Pancreas (tissue), 10 donors: ENCODE measurements around the gene MBD5. TPM values are rescaled to one million over a fixed set of nuclear protein-coding genes. Genes with fewer than 3 reads are reported as not detected.

Experiments
- ATAC-seq, 4 donors: fragments of 200-7000 bp; cut with Tn5 transposase; one replicate each; pipeline versions ENCODE4 v1.8.0 to v1.9.1; 2020; ENCODE audit warnings: mild to moderate bottlenecking in 4 of 4, moderate library complexity in 4 of 4
- DNase-seq, 6 donors: peaks; one replicate each; pipeline ENCODE4 v3.0.0-alpha.2; 2020
- FAIRE-seq: peaks from 2 replicates; lab custom pipeline; 2012; peaks lifted over from hg19 to GRCh38; lab: Jason Lieb, UNC
- H3K27ac ChIP-seq, 4 donors: fragments of 200-600 bp; sonication (generic); 1 replicate in 3 of 4; 2 replicates in 1 of 4; pipeline versions ENCODE4 v1.5.0 to v1.8.0; 2020
- H3K27me3 ChIP-seq, 4 donors: fragments of 200-600 bp; one replicate each; pipeline ENCODE4 v1.8.0; 2021
- H3K36me3 ChIP-seq, 3 donors: fragments of 200-600 bp; sonication (generic) in 1 of 3; one replicate each; pipeline versions ENCODE4 v1.5.0 to v1.8.0; 2020 to 2021
- H3K4me1 ChIP-seq, 3 donors: fragments of 200-600 bp; one replicate each; pipeline ENCODE4 v1.8.0; 2021
- H3K4me3 ChIP-seq, 4 donors: fragments of 200-600 bp; sonication (generic) in 2 of 4; one replicate each; pipeline versions ENCODE4 v1.5.0 to v1.8.0; 2020 to 2021
- H3K9me3 ChIP-seq, 4 donors: fragments of 200-600 bp; one replicate each; pipeline ENCODE4 v1.8.0; 2021
- CTCF ChIP-seq, 4 donors: fragments of 200-600 bp; sonication (generic) in 3 of 4; IDR thresholded peaks; one replicate each; pipeline versions ENCODE4 v1.5.0 to v1.8.0; 2021; ENCODE audit warnings: antibody characterized with exemption in 4 of 4
- WGBS, 2 donors: extraction: QIAGEN DNeasy Blood & Tissue Kit; methylation state at CpG; one replicate each; pipeline ENCODE4 v1.1.7; 2013; 5-methylcytosine and 5-hydroxymethylcytosine counted together
- intact Hi-C, 3 donors: fragments of 100-400 bp; cut with DNase I; formaldehyde crosslinking; loops; one replicate each; pipeline versions ENCODE4 v1.11.1 to v1.14.2; 2022
- polyA plus RNA-seq, 2 donors: library from polyadenylated mRNA; stranded (reverse); fragments of 200-250 nt; gene quantifications; one replicate each; pipeline ENCODE4 v1.2.3, GENCODE V29; 2013
- total RNA-seq, 6 donors: library from RNA; stranded (reverse); fragmentation: NEBNext Ultra II Directional in 4 of 6; extraction: Animal tissue kit (Norgen Biotek cat#: 25700) in 4 of 6; gene quantifications; one replicate each; pipeline versions ENCODE4 v1.2.1 to v1.2.4, GENCODE V29; 2021 to 2023
- donor health status: healthy with polysubstance abuse.
- donor health status: DM: no; HTN: no; CAD: no; lungs with moderate emphysema.
- donor health status: DM: no; HTN: no; CAD: no.
- donor health status: control.
- donor health status: control.
- donor health status: Bipolar disorder and iron deficiency.
- donor health status: DM: yes; HTN: yes; CAD: no.
- donor health status: DM: no; HTN: no; CAD: no.
- donor health status: DM: no; HTN: no; CAD: no.
- donor health status: DM: yes; HTN: yes; CAD: no.

MBD5 gene
- total and polyA plus RNA-seq, 8 donors: 4.5 to 27.4 (median 12.8) TPM

- FAIRE-seq (no peak), DNase-seq (no peak), ATAC-seq (peak in 3 of 4 donors; percentile 3 to 11 (median 7))
- H3K4me1 ChIP-seq: no peaks in the 10 kb centered on the region
- TF ChIP-seq CTCF (IDR thresholded peaks at IDR 0.05): no peak
- no peak overlapping the region for H3K27ac ChIP-seq
- intact Hi-C loops: no loop called here
- H3K36me3 ChIP-seq: no peaks in the 10 kb centered on the region
- WGBS, 2 donors: 53 to 69% methylated on average over 3 of the region's 3 CpGs
- H3K4me3 ChIP-seq: peak overlapping the region in 1 of 4 donors; percentile 28
- no peaks in the 10 kb centered on the region for H3K27me3 ChIP-seq
- H3K9me3 ChIP-seq: no peaks in the 10 kb centered on the region
Measured at GRCh38 chr2:148508878-148509287, 488.0 kb downstream of the MBD5 start.

- ATAC-seq (peak; percentile 98 to 100 (median 100)), FAIRE-seq (no peak), DNase-seq (peak; percentile 65 to 89 (median 79))
- Histone ChIP-seq H3K4me3 (peak overlapping the region in 2 of 4 donors; percentile 23 to 28), H3K36me3 (no peaks in the 10 kb centered on the region), H3K9me3 (no peaks in the 10 kb centered on the region), H3K27me3 (no peaks in the 10 kb centered on the region), H3K27ac (no peak overlapping the region), H3K4me1 (no peaks in the 10 kb centered on the region)
- peak; percentile 67 to 85 (median 74) for TF ChIP-seq CTCF (IDR thresholded peaks at IDR 0.05)
- WGBS, 2 donors: 5 to 6% methylated on average over 14 of the region's 14 CpGs
- intact Hi-C loops: no loop called here
Measured at GRCh38 chr2:148509288-148509902, 488.5 kb downstream of the MBD5 start.

DNA sequence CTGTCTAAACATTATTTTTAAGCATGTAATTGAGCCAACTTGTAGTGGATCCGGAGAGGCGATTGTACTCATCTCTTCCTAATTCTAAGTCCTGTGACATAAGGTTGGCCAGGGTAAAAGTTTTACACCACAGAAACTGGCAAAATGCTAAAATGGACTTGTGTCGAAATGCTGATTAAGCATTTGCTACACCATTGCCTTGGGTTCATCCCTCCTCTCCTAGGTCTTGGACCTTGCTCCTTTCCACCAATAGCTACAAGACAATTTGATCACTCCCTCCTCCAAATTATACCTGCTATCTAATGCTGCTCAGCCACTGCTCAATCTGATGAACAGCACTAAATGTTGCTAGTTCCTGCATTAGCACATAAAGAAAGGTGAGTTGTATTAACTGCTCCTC is 491.0 kb downstream of the MBD5 start:
- H3K27me3 ChIP-seq: no peaks in the 10 kb centered on the region
- WGBS, 2 donors: 93 to 95% methylated on average over 3 of the region's 3 CpGs
- H3K9me3 ChIP-seq: no peaks in the 10 kb centered on the region
- H3K27ac ChIP-seq: no peak overlapping the region
- FAIRE-seq: no peak
- TF ChIP-seq CTCF (IDR thresholded peaks at IDR 0.05): no peak
- no peak overlapping the region for H3K4me3 ChIP-seq
- H3K36me3 ChIP-seq: no peaks in the 10 kb centered on the region
- no peaks in the 10 kb centered on the region for H3K4me1 ChIP-seq
- no peak for ATAC-seq
- DNase-seq: no peak
- intact Hi-C loops: no loop called here

DNA sequence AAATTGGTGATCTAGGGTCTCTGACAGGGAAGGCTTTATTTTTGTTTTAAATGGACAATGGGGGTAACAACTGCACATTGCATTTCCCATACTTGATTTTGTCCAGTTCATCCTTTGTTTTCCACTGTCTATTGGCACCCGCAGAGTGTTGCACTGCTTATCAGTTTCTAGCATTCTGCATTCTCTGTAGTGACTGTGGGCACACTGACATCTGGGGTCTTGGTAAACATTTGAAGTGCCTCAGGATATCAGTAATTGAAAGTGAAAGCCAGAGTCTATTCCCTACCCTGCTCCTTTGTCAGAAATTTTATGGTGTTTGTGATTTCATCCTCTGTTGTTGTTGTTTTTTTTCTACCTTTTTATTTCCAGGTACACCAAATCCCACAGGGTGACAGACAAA is 491.6 kb downstream of the MBD5 start:
- Histone ChIP-seq H3K4me3 (no peak overlapping the region), H3K36me3 (no peaks in the 10 kb centered on the region), H3K27me3 (no peaks in the 10 kb centered on the region), H3K4me1 (no peaks in the 10 kb centered on the region), H3K9me3 (no peaks in the 10 kb centered on the region), H3K27ac (no peak overlapping the region)
- 90 to 96% methylated on average over 1 of the region's 1 CpG for WGBS, 2 donors
- DNase-seq (no peak), FAIRE-seq (no peak), ATAC-seq (no peak)
- intact Hi-C loops: no loop called here
- TF ChIP-seq CTCF (IDR thresholded peaks at IDR 0.05): no peak

DNA sequence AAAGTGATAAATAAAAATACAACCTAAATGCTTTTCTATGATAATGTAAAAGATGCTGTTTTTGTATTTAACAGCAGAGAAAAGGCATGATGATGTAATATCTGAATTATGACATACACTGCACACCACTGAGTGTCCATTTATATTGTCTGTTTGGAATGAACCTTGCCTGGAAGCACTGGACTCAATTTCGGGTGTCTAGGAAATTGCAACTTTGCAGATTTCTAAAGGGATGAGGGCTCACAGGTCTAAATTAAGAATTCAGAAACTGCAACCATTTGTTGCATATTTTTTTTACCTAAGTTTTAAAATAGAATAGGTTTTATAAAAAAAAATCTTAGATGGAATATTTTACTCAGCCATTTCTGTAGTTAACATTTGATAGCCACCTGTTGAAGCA is 492.5 kb downstream of the MBD5 start:
- no peaks in the 10 kb centered on the region for H3K36me3 ChIP-seq
- DNase-seq: no peak
- TF ChIP-seq CTCF (IDR thresholded peaks at IDR 0.05): no peak
- no peak for FAIRE-seq
- intact Hi-C loops: no loop called here
- no peak for ATAC-seq
- WGBS, 2 donors: 89 to 95% methylated on average over 1 of the region's 1 CpG
- H3K9me3 ChIP-seq: no peaks in the 10 kb centered on the region
- no peaks in the 10 kb centered on the region for H3K4me1 ChIP-seq
- no peaks in the 10 kb centered on the region for H3K27me3 ChIP-seq
- no peak overlapping the region for H3K4me3 ChIP-seq
- H3K27ac ChIP-seq: no peak overlapping the region
